ENCODE data around the gene THEMIS2.

- no peak for TF ChIP-seq CTCF (IDR thresholded peaks at IDR 0.05)
- no peak for TF ChIP-seq POLR2AphosphoS5 (IDR thresholded peaks at IDR 0.05)
- no peak for TF ChIP-seq EP300 (IDR thresholded peaks at IDR 0.05)
Measured at GRCh38 chr1:27864264-27864895, 8.0 kb upstream of the THEMIS2 start.

Measured in esophagus muscularis mucosa (tissue), 4 donors.